T-helper 2 cell treated with Interferon-gamma antibody and Interleukin-4, amounts not matched to agents 100 ng/mL and 5 ng/mL, for 36 hours (primary cell): ENCODE data around the gene POMGNT1. TPM values are rescaled to one million over a fixed set of nuclear protein-coding genes. Genes with fewer than 3 reads are reported as not detected.
"Not testable (repeated sequence)": the region's sequence is repeated elsewhere in the genome, so short reads cannot be mapped to it uniquely, and the experiment has no call there.

ENCODE experiments used
- intact Hi-C: fragments of 100-400 bp; cut with micrococcal nuclease; formaldehyde crosslinking; loops from one replicate; pipeline ENCODE4 v1.15.1; 2023
- total RNA-seq: library from RNA; stranded (reverse); gene quantifications from 2 replicates; pipeline ENCODE4 v1.2.3, GENCODE V29; 2022

Gene POMGNT1
- 36.8 and 38.7 TPM in 2 replicates for total RNA-seq

DNA sequence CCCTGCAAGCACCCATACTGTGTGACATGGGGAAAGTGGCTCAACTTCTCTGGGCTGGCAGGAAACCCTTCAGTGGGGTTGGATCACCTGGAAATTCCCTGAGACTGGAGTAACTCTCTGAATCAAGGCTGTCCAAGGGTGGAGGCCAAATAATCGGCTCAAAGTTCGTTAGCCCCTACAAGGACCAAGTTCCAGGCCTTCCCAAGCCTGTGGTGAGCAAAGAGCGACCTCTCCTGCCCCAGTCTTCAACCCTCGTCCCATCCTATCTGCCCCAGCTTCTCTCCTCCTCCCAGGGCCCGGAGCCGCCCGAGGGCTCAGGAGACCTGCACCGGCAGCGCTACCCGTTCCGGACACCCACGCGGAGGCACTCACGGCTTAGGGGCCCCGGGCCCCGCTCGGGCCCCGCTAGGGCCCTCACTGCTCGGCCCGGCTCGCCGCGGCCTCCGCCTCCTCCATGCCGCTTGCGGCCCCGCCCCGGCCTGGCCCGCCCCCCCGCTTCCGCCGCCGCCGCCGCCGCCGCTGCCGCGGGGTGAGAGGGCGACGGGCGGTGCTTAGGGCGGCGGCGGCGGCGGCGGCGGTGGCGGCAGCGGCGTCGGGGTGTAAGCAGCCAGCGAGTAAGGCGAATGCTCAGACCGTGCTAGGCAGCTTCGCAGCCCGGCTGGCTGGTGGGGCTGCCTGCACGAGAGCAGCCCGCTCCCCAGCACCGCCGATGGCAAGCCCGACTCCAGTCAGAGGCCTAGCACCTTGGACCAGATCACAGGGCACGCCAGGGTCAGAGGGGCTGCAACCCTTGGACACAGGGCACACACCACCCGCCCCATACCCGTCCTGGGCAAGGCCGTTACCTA, at the start of gene POMGNT1:
Gene POMGNT1 (minus strand): TSS at position 471 of the 848 bp plus-strand sequence. CDS start 613 bp downstream, outside the sequence.
- intact Hi-C loops: loop anchor here (2.0 to 5.0 kb wide), 2 partner anchors 65 to 446 kb away; partner anchors contain the start of genes IPP and PIK3R3

DNA sequence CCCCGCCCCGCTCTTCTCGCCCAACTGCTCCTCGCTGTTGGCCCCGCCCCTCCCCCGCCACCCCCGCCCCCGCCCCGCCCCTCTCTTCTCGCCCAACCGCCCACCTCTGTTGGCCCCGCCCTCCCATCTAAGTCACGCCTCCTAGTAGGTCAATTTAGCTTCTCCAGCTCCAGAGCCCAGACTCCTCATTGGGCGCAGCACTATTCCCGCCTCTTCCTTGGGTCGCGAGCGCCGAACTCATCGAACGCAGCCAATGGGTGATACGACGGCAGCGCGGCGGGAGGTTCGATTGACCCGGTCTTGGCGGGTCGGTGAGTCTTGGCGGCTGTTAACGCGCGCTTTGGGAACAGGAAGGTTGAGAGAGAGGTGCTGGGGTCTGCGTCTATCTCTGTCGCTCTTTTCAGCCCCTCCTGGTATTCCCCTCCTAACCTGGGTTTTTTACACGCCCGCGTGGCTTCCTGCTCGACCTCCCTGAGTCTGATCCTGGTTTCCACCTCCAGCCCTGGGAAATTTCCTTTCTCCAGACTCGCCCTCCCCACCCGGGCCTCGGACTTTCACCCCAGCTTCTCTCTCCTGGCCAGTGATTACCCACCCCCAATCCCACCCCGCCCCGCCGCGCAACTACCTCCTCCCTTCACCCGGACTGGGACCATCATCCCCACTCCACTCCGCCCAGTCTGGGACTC, 49.3 kb upstream of the POMGNT1 start, which contains the start of gene RAD54L:
Gene RAD54L (plus strand): TSS at position 328 of the 686 bp plus-strand sequence. CDS start 643 bp downstream, outside the sequence.
- intact Hi-C loops: loop anchor here (1.0 to 2.0 kb wide), 6 partner anchors 56 to 909 kb away; partner anchors contain the start of genes LRRC41, PIK3R3 and UQCRH

DNA sequence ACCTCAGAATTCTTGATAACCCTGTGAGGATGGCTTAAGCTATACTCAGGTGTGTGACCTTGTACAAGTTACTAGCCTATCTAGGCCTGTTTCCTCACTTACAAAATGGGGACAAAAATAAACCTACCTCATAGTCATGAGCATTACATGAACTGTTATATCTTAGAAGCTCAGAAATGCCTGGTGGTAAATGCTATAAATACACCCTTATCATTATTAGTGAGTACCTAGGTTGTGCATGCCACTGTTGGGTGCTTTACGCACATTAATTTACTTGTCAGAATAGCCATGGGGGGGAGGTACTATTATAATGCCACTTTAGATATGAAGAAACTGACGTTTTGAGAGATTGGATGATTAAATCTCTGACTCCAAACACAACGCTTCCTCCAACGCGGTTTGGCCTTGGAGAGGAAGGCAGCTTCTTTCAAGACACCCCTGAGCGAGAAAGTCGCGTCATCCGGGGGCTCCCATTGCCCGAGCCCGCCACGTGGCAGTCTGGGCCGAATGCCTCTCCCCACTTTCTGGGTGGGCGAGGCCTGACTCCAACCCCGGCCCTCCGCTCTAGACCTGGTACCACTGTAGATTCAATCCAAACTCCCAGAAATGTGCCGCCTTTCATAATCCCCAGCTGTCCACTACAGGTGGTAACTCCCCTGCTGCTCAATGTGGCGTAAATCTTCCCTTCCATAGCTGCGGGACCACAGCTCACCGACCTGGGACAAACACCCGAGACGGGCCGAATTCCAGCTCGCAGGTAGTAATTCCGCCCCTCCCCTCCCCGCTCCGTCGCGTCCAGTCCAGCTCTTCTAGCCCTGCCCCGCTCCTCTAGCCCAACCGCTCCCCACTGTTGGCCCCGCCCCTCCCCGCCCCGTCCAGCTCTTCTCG, 48.6 kb upstream of the POMGNT1 start:
- intact Hi-C loops: loop anchor here (1.0 to 2.0 kb wide), 6 partner anchors 57 to 908 kb away; partner anchors contain the start of genes LRRC41, PIK3R3 and UQCRH

GRCh38 chr1:46246136-46246535, 47.9 kb upstream of the POMGNT1 start:
- intact Hi-C loops: loop anchor here (2.0 kb wide), 1 partner anchor 907 kb away; no protein-coding TSS in a partner anchor

GRCh38 chr1:46244656-46245371, 46.6 kb upstream of the POMGNT1 start:
- intact Hi-C loops: no loop called here

DNA sequence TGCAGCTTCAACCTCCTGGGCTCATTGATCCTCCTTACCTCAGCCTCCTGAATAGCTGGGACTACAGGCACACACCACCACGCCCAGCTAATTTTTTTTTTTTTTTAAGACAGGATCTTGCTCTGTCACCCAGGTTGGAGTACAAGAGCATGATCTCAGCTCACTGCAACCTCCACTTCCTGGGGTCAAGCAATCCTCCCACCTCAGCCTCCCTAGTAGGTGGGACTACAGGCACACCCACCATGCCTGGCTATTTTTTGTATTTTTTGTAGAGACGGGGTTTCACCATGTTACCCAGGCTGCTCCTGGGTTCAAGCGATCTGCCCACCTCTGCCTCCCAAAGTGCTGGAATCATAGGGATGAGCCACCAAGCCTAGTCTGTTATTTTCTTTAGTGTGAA, 45.6 kb upstream of the POMGNT1 start:
- intact Hi-C loops: not testable (repeated sequence)

DNA sequence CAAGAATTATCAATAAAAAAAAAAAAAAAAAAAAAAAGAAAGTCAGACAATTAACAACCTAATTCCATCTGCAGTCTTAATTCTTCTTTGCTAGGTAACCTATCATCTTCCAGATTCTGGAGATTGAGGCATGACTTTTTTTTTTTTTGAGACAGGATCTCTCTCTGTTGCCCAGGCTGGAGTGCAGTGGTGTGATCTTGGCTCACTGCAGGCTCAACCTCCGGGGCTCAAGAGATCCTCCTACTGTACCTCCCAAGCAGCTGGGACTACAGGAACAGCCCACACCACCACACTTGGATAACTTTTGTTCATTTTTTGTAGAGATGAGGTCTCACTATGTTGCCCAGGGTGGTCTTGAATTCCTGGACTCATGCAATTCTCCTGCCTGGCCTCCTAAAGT, 44.7 kb upstream of the POMGNT1 start:
- intact Hi-C loops: no loop called here

GRCh38 chr1:46241733-46242132, 43.5 kb upstream of the POMGNT1 start:
- intact Hi-C loops: not testable (repeated sequence)

- intact Hi-C loops: not testable (repeated sequence)
Observed at GRCh38 chr1:46238865-46239264, 40.6 kb upstream of the POMGNT1 start.

DNA sequence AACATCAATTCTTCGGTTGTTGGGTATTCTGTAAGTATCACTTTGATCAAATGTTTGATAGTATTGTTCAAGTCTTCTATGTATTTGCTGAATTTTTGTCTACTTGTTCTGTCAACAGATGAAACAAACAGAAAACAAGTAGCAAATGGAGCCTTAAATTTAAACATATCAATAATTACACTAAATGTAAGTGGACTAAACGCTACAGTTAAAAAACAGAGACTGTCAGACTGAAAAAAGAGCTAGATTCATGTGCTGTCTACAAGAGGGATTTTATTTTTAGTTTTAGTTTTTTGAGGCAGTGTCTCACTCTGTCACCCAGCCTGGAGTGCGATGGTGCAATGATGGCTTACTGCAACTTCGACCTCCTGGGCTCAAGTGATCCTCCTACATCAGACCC, 38.6 kb upstream of the POMGNT1 start:
- intact Hi-C loops: no loop called here

GRCh38 chr1:46231231-46231630, 33.0 kb upstream of the POMGNT1 start:
- intact Hi-C loops: not testable (repeated sequence)

- intact Hi-C loops: no loop called here
Observed at GRCh38 chr1:46224966-46225365, 26.7 kb upstream of the POMGNT1 start.

- intact Hi-C loops: loop anchor here (1.0 to 2.0 kb wide), 2 partner anchors 45 to 186 kb away; no protein-coding TSS in a partner anchor
Observed at GRCh38 chr1:46223472-46223943, 25.3 kb upstream of the POMGNT1 start.

GRCh38 chr1:46223055-46223454, 24.8 kb upstream of the POMGNT1 start:
- intact Hi-C loops: loop anchor here (1.0 to 2.0 kb wide), 2 partner anchors 44 to 186 kb away; no protein-coding TSS in a partner anchor

DNA sequence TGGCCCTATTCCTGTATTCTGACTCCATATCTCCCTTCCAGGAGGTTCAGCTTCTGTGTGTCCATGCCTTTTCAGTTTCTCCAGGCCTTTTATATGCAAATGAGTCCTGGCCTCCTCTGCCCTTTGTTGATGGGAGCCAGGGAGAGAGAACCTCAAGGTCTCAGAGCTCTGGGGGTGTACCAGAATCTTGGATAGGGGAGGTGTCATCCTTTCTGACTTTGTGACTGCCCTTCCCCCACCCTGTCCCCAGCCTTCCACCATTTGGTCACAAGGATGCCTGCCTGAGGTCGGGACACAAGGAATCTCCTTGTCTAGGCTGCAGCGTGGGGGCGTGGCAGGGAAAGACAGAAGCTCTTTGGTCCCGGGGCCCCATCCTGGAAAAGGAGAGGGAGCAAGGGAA, 23.5 kb upstream of the POMGNT1 start:
- intact Hi-C loops: loop anchor here (2.0 kb wide), 1 partner anchor 43 kb away; no protein-coding TSS in a partner anchor

DNA sequence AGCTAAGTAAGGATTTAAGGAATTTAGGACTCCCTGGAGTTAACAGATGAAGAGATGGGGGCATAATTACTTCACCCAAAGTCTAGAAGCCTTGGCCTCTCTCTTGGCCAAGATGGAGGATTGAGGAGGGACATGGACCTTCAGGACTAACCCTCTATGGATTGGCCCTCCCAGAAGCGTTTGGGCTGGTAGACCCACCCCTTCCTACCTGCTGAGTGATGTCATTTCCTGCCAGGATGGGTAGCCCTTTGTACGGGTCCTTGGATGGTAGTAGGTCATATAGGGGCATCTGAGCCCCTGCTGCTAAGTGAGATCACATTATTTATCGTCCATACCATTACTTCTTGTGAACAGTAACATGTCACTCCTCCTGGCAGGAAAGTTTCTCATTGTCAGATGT, 22.6 kb upstream of the POMGNT1 start:
- intact Hi-C loops: no loop called here

- intact Hi-C loops: no loop called here
Observed at GRCh38 chr1:46219551-46220520, 21.6 kb upstream of the POMGNT1 start.

DNA sequence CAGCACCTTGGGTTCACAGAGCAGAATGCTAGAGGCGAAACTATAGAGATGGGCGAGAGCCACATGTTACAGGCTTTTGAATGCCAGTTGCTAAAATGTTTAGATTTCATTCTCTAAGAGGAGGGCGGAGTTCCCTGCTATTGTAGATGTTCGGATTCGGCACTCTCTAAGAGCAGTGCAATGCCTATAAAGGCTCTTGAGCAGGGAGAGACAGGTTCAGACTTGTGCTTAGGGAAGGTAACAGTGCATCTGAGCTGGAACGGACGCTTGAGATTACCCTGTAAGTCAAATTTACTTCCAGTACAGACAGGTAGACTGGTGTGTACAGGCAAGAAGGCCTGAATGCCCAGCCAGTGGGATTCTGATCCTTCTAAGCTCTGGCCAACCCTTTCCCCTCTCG, 20.2 kb upstream of the POMGNT1 start:
- intact Hi-C loops: no loop called here

- intact Hi-C loops: no loop called here
Observed at GRCh38 chr1:46215504-46215903, 17.3 kb upstream of the POMGNT1 start.
